ENCODE data around the gene CHAF1B. TPM values are rescaled to one million over a fixed set of nuclear protein-coding genes. Genes with fewer than 3 reads are reported as not detected.
"Not testable (repeated sequence)": the region's sequence is repeated elsewhere in the genome, so short reads cannot be mapped to it uniquely, and the experiment has no call there.

Gene CHAF1B
- total and polyA plus RNA-seq, 2 experiments from 2014 or later, result 3.0 to 5.2 TPM

GRCh38 chr21:36396971-36397370, 11.8 kb downstream of the CHAF1B start:
- Histone ChIP-seq H3K27me3 (replicated peaks; ENCODE audit: insufficient read depth) (no peaks in the 10 kb centered on the region), H4K20me1 (ENCODE audit: insufficient read depth) (no peaks in the 10 kb centered on the region), H3K4me1 (ENCODE audit: insufficient read depth) (no peaks in the 10 kb centered on the region), H3K27ac (no peak overlapping the region), H3K9ac (no peak overlapping the region), H2AFZ (no peak overlapping the region), H3K9me2 (ENCODE audit: insufficient read depth) (no peaks in the 10 kb centered on the region), H3K4me2 (ENCODE audit: unreplicated experiment) (no peak overlapping the region), H3K36me3 (ENCODE audit: low read depth) (no peaks in the 10 kb centered on the region), H3K79me2 (ENCODE audit: insufficient read depth) (no peaks in the 10 kb centered on the region), H3K4me3 (no peak overlapping the region), H3K9me3 (ENCODE audit: low read depth) (no peaks in the 10 kb centered on the region), H3F3A (ENCODE audit: insufficient read depth) (no peaks in the 10 kb centered on the region)
- TF ChIP-seq EZH2 (IDR thresholded peaks at IDR 0.05; ENCODE audit: insufficient read depth, poor library complexity, severe bottlenecking) (no peak), EZH2phosphoT487 (IDR thresholded peaks at IDR 0.05; ENCODE audit: insufficient read depth, low read depth) (no peak)
- in situ Hi-C loops (cut with MboI), result no loop called here
- DNase-seq, result no peak
- WGBS, 2 experiments (ENCODE audit: low coverage in 1 of 2, low lambda C conversion rate in 2 of 2, missing lambda C conversion rate in 2 of 2), result 95 to 100% methylated on average over 4 of the region's 4 CpGs

GRCh38 chr21:36397606-36398005, 12.4 kb downstream of the CHAF1B start:
- Histone ChIP-seq H3K4me1 (ENCODE audit: insufficient read depth) (no peaks in the 10 kb centered on the region), H3K79me2 (ENCODE audit: insufficient read depth) (no peaks in the 10 kb centered on the region), H3F3A (ENCODE audit: insufficient read depth) (no peaks in the 10 kb centered on the region), H2AFZ (no peak overlapping the region), H3K4me3 (no peak overlapping the region), H3K9ac (no peak overlapping the region), H4K20me1 (ENCODE audit: insufficient read depth) (no peaks in the 10 kb centered on the region), H3K4me2 (ENCODE audit: unreplicated experiment) (no peak overlapping the region), H3K27me3 (replicated peaks; ENCODE audit: insufficient read depth) (no peaks in the 10 kb centered on the region), H3K9me3 (ENCODE audit: low read depth) (no peaks in the 10 kb centered on the region), H3K9me2 (ENCODE audit: insufficient read depth) (no peaks in the 10 kb centered on the region), H3K27ac (no peak overlapping the region), H3K36me3 (ENCODE audit: low read depth) (peaks cover 5% of the 10 kb centered on the region; the same call in 1 of the 2 replicates)
- WGBS, 2 experiments (ENCODE audit: low coverage in 1 of 2, low lambda C conversion rate in 2 of 2, missing lambda C conversion rate in 2 of 2), result 81 to 84% methylated on average over 5 of the region's 5 CpGs
- TF ChIP-seq EZH2 (IDR thresholded peaks at IDR 0.05; ENCODE audit: insufficient read depth, poor library complexity, severe bottlenecking) (no peak), EZH2phosphoT487 (IDR thresholded peaks at IDR 0.05; ENCODE audit: insufficient read depth, low read depth) (no peak)
- DNase-seq, result no peak
- in situ Hi-C loops (cut with MboI), result no loop called here

- not testable (repeated sequence) for H3F3A ChIP-seq (ENCODE audit: insufficient read depth); H3K4me2 ChIP-seq (ENCODE audit: unreplicated experiment); H3K27ac ChIP-seq; H3K9ac ChIP-seq; H3K36me3 ChIP-seq (ENCODE audit: low read depth); H3K79me2 ChIP-seq (ENCODE audit: insufficient read depth); H3K9me3 ChIP-seq (ENCODE audit: low read depth); H2AFZ ChIP-seq; H3K9me2 ChIP-seq (ENCODE audit: insufficient read depth); H4K20me1 ChIP-seq (ENCODE audit: insufficient read depth); DNase-seq; H3K27me3 ChIP-seq (replicated peaks; ENCODE audit: insufficient read depth); H3K4me3 ChIP-seq; H3K4me1 ChIP-seq (ENCODE audit: insufficient read depth)
- in situ Hi-C loops (cut with MboI), result loop anchor here (25.0 kb wide), 1 partner anchor 538 kb away; no protein-coding TSS in a partner anchor
- WGBS, 2 experiments (ENCODE audit: low coverage in 1 of 2, low lambda C conversion rate in 2 of 2, missing lambda C conversion rate in 2 of 2), result 99 to 100% methylated on average over 9 of the region's 9 CpGs
These were observed 14.5 kb downstream of the CHAF1B start for GRCh38 chr21:36399736-36400135.

GRCh38 chr21:36400719-36401118, 15.5 kb downstream of the CHAF1B start:
- no peak overlapping the region for H3K4me3 ChIP-seq
- H3K36me3 ChIP-seq (ENCODE audit: low read depth), result peaks cover 5% of the 10 kb centered on the region; the same call in 1 of the 2 replicates
- no peaks in the 10 kb centered on the region for H3K9me3 ChIP-seq (ENCODE audit: low read depth)
- 98 to 99% methylated on average over 8 of the region's 8 CpGs for WGBS, 2 experiments (ENCODE audit: low coverage in 1 of 2, low lambda C conversion rate in 2 of 2, missing lambda C conversion rate in 2 of 2)
- no peaks in the 10 kb centered on the region for H3F3A ChIP-seq (ENCODE audit: insufficient read depth)
- no peaks in the 10 kb centered on the region for H3K79me2 ChIP-seq (ENCODE audit: insufficient read depth)
- H4K20me1 ChIP-seq (ENCODE audit: insufficient read depth), result no peaks in the 10 kb centered on the region
- H3K9ac ChIP-seq, result no peak overlapping the region
- H3K4me1 ChIP-seq (ENCODE audit: insufficient read depth), result no peaks in the 10 kb centered on the region
- no peak for DNase-seq
- no peaks in the 10 kb centered on the region for H3K9me2 ChIP-seq (ENCODE audit: insufficient read depth)
- no peaks in the 10 kb centered on the region for H3K27me3 ChIP-seq (replicated peaks; ENCODE audit: insufficient read depth)
- TF ChIP-seq EZH2phosphoT487 (IDR thresholded peaks at IDR 0.05; ENCODE audit: insufficient read depth, low read depth) (no peak), EZH2 (IDR thresholded peaks at IDR 0.05; ENCODE audit: insufficient read depth, poor library complexity, severe bottlenecking) (no peak)
- no peak overlapping the region for H2AFZ ChIP-seq
- in situ Hi-C loops (cut with MboI), result loop anchor here (25.0 kb wide), 1 partner anchor 537 kb away; no protein-coding TSS in a partner anchor
- no peak overlapping the region for H3K4me2 ChIP-seq (ENCODE audit: unreplicated experiment)
- H3K27ac ChIP-seq, result no peak overlapping the region

- H3K79me2 ChIP-seq (ENCODE audit: insufficient read depth), result no peaks in the 10 kb centered on the region
- H3K9me3 ChIP-seq (ENCODE audit: low read depth), result no peaks in the 10 kb centered on the region
- DNase-seq, result no peak
- H3K9me2 ChIP-seq (ENCODE audit: insufficient read depth), result no peaks in the 10 kb centered on the region
- no peak overlapping the region for H3K4me2 ChIP-seq (ENCODE audit: unreplicated experiment)
- no peaks in the 10 kb centered on the region for H4K20me1 ChIP-seq (ENCODE audit: insufficient read depth)
- H3K4me1 ChIP-seq (ENCODE audit: insufficient read depth), result no peaks in the 10 kb centered on the region
- TF ChIP-seq EZH2 (IDR thresholded peaks at IDR 0.05; ENCODE audit: insufficient read depth, poor library complexity, severe bottlenecking) (no peak), EZH2phosphoT487 (IDR thresholded peaks at IDR 0.05; ENCODE audit: insufficient read depth, low read depth) (no peak)
- H3K27ac ChIP-seq, result no peak overlapping the region
- no peak overlapping the region for H3K9ac ChIP-seq
- in situ Hi-C loops (cut with MboI), result loop anchor here (25.0 kb wide), 1 partner anchor 535 kb away; no protein-coding TSS in a partner anchor
- WGBS, 2 experiments (ENCODE audit: low coverage in 1 of 2, low lambda C conversion rate in 2 of 2, missing lambda C conversion rate in 2 of 2), result 100% methylated on average over 1 of the region's 1 CpG
- H3K4me3 ChIP-seq, result no peak overlapping the region
- peaks cover 5% of the 10 kb centered on the region; the same call in 1 of the 2 replicates for H3K36me3 ChIP-seq (ENCODE audit: low read depth)
- H3K27me3 ChIP-seq (replicated peaks; ENCODE audit: insufficient read depth), result no peaks in the 10 kb centered on the region
- H3F3A ChIP-seq (ENCODE audit: insufficient read depth), result no peaks in the 10 kb centered on the region
- no peak overlapping the region for H2AFZ ChIP-seq
These were observed 17.1 kb downstream of the CHAF1B start for GRCh38 chr21:36402339-36402738.

All from GM23248 (cell line).